HG03460 (cell line): ENCODE results near the gene SPATA1.

ENCODE experiments used
- ATAC-seq: cut with Tn5 transposase; IDR thresholded peaks from one replicate; pipeline ENCODE4 v1.9.1; 2021; ENCODE audit not compliant: unreplicated experiment

Gene SPATA1

GRCh38 chr1:84508510-84508909 is 2.3 kb downstream of the SPATA1 start:
- ATAC-seq = no peak

GRCh38 chr1:84509029-84509428 is 2.8 kb downstream of the SPATA1 start:
- ATAC-seq = no peak

DNA sequence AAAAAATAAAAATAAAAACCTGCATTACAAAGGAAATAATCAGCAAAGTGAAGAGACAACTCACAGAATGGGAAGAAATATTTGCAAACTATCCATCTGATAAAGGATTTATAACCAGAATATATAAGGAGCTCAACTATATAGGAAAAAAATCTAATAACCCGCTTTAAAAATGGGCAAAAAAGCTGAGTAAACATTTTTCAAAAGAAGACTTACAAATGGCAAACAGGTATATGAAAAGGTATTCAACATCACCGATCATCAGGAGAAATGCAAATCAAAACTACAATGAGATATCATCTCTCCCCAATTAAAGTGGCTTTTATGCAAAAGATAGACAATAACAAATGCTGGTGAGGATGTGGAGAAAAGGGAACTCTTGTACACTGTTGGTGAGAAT is 4.0 kb downstream of the SPATA1 start:
- ATAC-seq = no peak

GRCh38 chr1:84510668-84511067 is 4.5 kb downstream of the SPATA1 start:
- ATAC-seq = no peak

- ATAC-seq = no peak
These were observed 18.4 kb downstream of the SPATA1 start for GRCh38 chr1:84524590-84524989.

DNA sequence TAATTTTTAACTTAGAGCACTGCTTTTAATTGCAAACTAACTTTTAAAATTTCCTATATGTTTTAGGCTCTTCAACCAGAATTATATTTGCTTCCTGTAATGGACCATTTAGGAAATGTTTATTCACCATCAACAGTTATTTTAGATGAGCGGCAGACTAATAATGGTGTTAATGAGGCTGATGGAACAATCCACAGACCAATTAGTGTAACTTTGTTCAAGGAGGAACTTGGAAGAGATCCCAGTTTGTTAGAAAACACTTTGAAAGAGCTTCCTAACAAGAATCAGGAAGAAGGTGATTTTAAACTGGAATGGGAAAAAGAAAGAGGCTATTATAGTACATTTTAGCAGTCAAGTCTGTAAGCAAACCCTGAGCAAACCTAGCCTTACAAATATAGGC is 19.6 kb downstream of the SPATA1 start:
- no peak for ATAC-seq

GRCh38 chr1:84538599-84538998 is 32.4 kb downstream of the SPATA1 start:
- ATAC-seq = peak; percentile 79

- no peak for ATAC-seq
These were observed 33.8 kb downstream of the SPATA1 start for GRCh38 chr1:84539972-84540371.

GRCh38 chr1:84540759-84541158 is 34.6 kb downstream of the SPATA1 start:
- no peak for ATAC-seq

- no peak for ATAC-seq
These were observed 35.5 kb downstream of the SPATA1 start for GRCh38 chr1:84541679-84542078.

DNA sequence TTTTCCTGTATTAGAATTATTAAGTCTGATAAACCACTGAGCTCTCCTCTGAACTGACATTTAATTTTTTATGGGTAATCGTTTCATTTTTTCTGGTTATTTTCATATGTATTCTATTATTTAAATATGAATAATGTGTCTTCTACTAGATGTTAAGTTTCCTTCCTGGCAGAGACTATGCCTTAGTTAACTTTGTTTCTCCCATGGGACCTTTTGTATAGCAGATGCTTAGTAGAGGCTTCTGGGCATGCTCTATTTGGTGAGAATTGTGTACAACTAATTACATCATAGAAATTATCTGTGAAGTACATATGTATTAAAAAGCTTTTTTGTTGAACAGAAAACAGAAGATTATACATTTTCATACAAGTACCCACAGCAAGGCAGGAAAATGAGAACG is 44.6 kb downstream of the SPATA1 start:
- ATAC-seq = no peak

DNA sequence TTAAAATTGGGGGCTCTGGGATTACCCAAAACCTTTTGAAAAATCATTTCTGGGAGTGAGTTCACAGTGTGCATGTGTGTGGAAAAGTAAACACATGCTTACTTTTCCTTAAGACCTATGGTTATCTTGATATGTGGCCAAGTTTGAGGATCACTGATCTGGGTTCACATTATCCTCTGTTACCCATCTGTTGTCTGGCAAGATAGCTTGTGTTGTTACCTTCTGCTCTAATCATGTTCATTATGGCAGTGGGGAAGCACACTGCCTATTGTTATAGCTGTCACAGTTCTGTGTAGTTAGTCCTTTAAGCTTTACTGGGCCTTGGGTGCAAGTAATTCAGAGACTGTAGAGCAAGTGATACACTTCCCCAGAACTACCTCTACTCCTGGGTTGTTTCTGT is 63.0 kb downstream of the SPATA1 start:
- ATAC-seq = no peak

DNA sequence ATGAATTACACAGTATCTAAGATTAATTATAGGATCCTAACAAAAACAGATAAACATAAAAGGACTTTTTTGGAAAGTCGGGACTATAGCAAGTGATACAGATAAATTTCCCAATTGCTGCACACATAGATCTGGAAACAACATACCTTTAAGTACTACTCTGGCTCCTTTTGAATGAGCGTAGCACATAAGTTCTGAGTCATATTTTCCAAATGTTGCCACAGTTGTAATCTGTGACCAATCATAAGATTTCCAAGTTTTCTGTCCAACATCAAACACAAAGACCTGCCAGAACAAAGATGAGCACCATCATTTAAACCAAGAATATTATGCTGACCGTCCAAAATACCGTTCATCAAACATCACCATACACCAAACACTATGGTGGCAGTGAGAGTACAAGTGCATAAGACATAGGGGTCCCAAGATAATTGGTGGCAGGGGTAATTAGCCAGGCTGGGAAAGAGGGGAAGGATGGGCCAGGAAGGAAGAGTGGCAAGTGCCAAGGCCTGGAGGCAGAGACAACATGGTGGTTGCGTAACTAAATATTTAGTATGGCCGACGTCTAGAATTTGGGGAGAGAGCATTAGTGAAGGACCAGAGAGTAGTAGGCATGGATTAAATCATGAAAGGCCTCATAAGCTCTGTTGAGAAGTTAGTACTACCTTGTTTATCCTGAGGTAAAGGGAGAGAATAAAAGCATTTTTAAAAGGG is 64.4 kb downstream of the SPATA1 start:
- ATAC-seq = no peak

GRCh38 chr1:84571150-84571535 is 65.0 kb downstream of the SPATA1 start:
- no peak for ATAC-seq

DNA sequence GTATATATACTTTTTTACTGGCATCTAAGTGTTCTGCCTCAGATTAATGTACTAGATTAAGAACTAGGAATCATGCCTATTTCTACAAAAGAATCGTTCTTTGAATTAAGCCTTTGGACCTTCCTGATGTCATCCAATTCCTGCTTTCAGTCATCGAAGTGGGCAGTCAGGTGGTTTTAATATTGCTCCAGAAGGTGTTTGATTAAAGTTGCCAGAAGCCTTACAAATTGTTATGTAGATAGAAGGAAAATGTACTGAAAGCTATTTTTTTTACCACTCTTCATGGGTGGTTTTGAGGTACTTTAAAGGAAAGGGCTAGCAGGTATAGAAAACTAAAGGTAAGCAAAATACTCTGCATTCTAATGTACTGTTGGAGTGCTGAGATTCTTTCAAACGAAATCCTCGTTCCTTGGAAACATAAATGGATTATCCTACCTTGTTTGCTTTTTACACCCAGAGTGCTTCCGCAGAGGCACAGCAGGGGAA is 67.3 kb downstream of the SPATA1 start:
- ATAC-seq = no peak

DNA sequence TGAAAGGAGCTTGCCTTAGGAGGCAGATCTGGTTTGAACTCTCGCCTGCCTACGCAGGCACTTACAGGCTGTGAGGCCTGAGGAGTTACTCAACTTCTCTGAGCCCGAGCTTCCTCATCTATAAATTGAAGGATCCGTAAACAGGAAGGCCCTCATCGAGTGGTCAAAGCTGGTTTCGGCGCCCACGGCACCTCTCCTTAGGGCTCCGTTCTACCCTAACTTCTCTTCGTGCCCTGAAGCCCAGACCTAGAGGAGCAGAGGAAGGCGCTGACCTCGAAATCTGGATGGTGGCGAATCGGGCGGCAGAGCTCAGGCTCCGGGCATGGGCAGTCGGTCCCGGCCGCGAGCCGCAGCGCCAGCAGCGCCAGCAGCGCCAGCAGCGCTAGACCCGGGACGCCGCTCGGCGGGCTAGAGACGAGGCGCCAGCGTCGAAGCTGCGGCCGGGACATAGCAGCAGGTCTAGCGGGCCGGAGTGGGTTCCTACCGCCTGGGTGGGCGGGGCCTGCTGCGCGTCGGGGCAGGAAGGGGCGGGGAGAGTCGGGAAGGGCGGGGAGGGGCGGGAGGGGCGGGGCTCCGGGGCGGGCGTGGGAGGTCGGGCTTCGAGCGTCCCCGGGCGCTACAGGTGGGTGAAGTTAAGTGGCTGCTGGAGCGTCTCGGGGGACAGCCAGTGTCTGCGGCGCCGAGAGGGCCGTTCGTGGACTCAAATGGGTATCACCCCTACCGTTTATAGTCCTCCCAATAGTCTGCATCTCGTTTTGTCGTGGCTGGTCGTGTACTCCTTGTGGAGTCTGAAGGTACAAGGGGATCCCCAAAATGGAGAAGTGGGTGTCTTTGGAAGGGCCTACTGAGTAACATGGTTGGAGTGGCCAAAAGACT is 68.0 kb downstream of the SPATA1 start, which contains the start of gene CTBS:
CTBS (minus strand) TSS at position 474 of the 876 bp plus-strand sequence; CDS start at position 449, 25 bp downstream.
- peak; percentile 85 for ATAC-seq

GRCh38 chr1:84574936-84575335 is 68.8 kb downstream of the SPATA1 start:
- ATAC-seq = no peak

DNA sequence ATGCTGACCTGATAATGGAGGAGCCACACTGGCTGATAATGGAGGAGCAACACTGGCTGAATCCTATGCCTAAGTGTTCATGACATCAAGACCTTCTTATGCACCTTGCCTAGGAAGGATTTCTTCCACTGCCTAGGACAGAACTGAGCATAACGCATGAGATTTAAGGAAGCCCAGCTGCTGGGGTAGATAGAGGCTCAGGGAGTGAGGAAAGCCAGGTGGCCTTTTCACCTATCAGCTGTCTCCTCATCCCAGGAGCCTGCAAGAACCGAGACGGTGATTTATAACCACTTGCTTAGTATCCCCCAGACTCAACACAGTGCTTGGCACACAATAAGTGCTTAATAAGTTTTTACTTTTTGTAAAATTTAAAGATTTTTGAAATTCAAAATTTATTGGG is 75.5 kb downstream of the SPATA1 start:
- no peak for ATAC-seq

GRCh38 chr1:84582802-84583587 is 76.8 kb downstream of the SPATA1 start:
- no peak for ATAC-seq

- ATAC-seq = no peak
These were observed 77.5 kb downstream of the SPATA1 start for GRCh38 chr1:84583648-84584047.

DNA sequence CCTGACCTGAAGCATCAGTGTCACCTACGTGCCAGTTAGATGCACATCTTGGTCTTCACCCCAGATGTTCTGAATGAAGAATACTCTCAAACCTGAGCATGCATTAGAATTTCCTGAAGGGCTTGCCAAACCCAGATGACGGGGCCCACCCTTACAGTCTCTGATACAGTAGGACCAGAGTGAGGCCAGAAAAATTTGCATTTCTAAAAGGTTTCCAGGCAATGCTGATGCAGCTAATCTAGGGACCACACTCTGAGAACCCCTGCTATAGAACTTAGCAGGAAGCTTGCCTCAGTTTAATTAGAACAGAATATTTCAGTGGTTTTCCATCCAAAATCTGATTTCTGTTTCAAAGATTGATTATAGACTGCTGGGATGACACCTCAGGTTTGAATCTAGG is 77.9 kb downstream of the SPATA1 start:
- no peak for ATAC-seq
